PC-3 (cell line): ENCODE results near the gene YJU2. TPM values are rescaled to one million over a fixed set of nuclear protein-coding genes. Genes with fewer than 3 reads are reported as not detected.
"Not testable (repeated sequence)": the region's sequence is repeated elsewhere in the genome, so short reads cannot be mapped to it uniquely, and the experiment has no call there.

Source experiments
- ATAC-seq: fragments of 200-7000 bp; cut with Tn5 transposase; 2 replicates; pipeline ENCODE4 v1.9.1; 2020; ENCODE audit warnings: mild to moderate bottlenecking, moderate library complexity
- BruUV-seq: library from RNA; stranded (reverse); fragments of 400-500 nt; replicated peaks from 2 replicates; lab custom pipeline; 2021; lab: Mats Ljungman, UMichigan
- CTCF ChIA-PET: fragments of 300-600 bp; sonication (Branson Sonifier 250); formaldehyde crosslinking; loops from one replicate; lab custom pipeline; 2022; ENCODE audit warnings: antibody characterized with exemption; lab: Charles Lee
- POLR2A ChIA-PET: fragments of 300-600 bp; sonication (Branson Sonifier 250); formaldehyde crosslinking; loops from one replicate; lab custom pipeline; 2022; ENCODE audit warnings: antibody characterized with exemption; ENCODE audit not compliant: unreplicated experiment; lab: Charles Lee
- DNase-seq: peaks from one replicate; pipeline ENCODE4 v3.0.0-alpha.2; 2015
- H2AFZ ChIP-seq: fragments of 300-600 bp; sonication (generic); 2 replicates; pipeline ENCODE4 v1.6.0; 2016; ENCODE audit warnings: antibody characterized with exemption, low read length
- H3F3A ChIP-seq: fragments of 300-600 bp; sonication (generic); one replicate; pipeline ENCODE4 v1.6.0; 2017; ENCODE audit warnings: antibody characterized with exemption, low read length, control low read depth, mild to moderate bottlenecking; ENCODE audit not compliant: unreplicated experiment
- H3K27ac ChIP-seq: fragments of 300-600 bp; sonication (generic); 2 replicates; pipeline ENCODE4 v1.5.1; 2016; ENCODE audit warnings: mild to moderate bottlenecking, low read length
- H3K27me3 ChIP-seq: fragments of 300-600 bp; sonication (generic); 2 replicates; pipeline ENCODE4 v1.6.1; 2016; ENCODE audit warnings: low read length, mixed read lengths
- H3K36me3 ChIP-seq: fragments of 300-600 bp; sonication (generic); 2 replicates; pipeline ENCODE4 v1.6.1; 2016; ENCODE audit warnings: low read depth, mixed run types, low read length, mixed read lengths
- H3K4me1 ChIP-seq: fragments of 300-600 bp; sonication (generic); 2 replicates; pipeline ENCODE4 v1.5.1; 2016; ENCODE audit warnings: low read length; ENCODE audit not compliant: insufficient read depth
- H3K4me2 ChIP-seq: fragments of 300-600 bp; sonication (generic); 2 replicates; pipeline ENCODE4 v1.6.0; 2016; ENCODE audit warnings: low read length
- H3K4me3 ChIP-seq: fragments of 300-600 bp; sonication (generic); 2 replicates; pipeline ENCODE4 v1.5.1; 2016; ENCODE audit warnings: mild to moderate bottlenecking, low read length, mixed read lengths
- H3K79me2 ChIP-seq: fragments of 300-600 bp; sonication (generic); 2 replicates; pipeline ENCODE4 v1.6.1; 2017; ENCODE audit warnings: low read length, mixed read lengths
- H3K9ac ChIP-seq: fragments of 300-600 bp; sonication (generic); 2 replicates; pipeline ENCODE4 v1.6.0; 2016; ENCODE audit warnings: mild to moderate bottlenecking, low read length
- H3K9me2 ChIP-seq: fragments of 300-600 bp; sonication (generic); replicated peaks from 2 replicates; pipeline ENCODE4 v1.6.1; 2016; ENCODE audit warnings: mixed run types, low read length, mixed read lengths
- H3K9me3 ChIP-seq: fragments of 300-600 bp; sonication (generic); 2 replicates; pipeline ENCODE4 v1.6.1; 2016; ENCODE audit warnings: low read length, mixed read lengths
- H4K20me1 ChIP-seq: fragments of 300-600 bp; sonication (generic); 2 replicates; pipeline ENCODE4 v1.6.1; 2016; ENCODE audit warnings: low read length, mixed read lengths
- CTCF ChIP-seq: fragments of 300-600 bp; sonication (generic); conservative IDR thresholded peaks from 2 replicates; pipeline ENCODE4 v1.5.1; 2017; ENCODE audit warnings: antibody characterized with exemption, low read depth, mild to moderate bottlenecking, low read length
- EZH2 ChIP-seq: fragments of 300-600 bp; sonication (generic); IDR thresholded peaks from one replicate; pipeline ENCODE4 v1.6.1; 2017; ENCODE audit warnings: antibody characterized with exemption, mild to moderate bottlenecking, low read length; ENCODE audit not compliant: unreplicated experiment
- EZH2phosphoT487 ChIP-seq: fragments of 300-600 bp; sonication (generic); IDR thresholded peaks from 2 replicates; pipeline ENCODE4 v1.6.1; 2018; ENCODE audit warnings: mild to moderate bottlenecking, antibody characterized with exemption, low read length, borderline replicate concordance
- intact Hi-C: fragments of 100-400 bp; cut with micrococcal nuclease; formaldehyde crosslinking; loops from 2 replicates; pipeline ENCODE4 v1.9.0; 2023
- total RNA-seq: library from RNA; depleted of rRNA; stranded (reverse); fragments of >200 nt; gene quantifications from 2 replicates; pipeline ENCODE4 v1.2.3, GENCODE V29; 2014

The YJU2 gene
- total RNA-seq, 1 experiment from 2014 or later: 33.1 TPM

- no TSS peak for BruUV-seq
- Histone ChIP-seq H3K27me3 (0 out of 2 replicates have a peak, but pooled peaks cover 5% of the 10 kb centered on the region), H3K79me2 (no peaks in the 10 kb centered on the region), H3K27ac (no peak overlapping the region), H3K9me3 (no peaks in the 10 kb centered on the region), H3K4me2 (no peak overlapping the region), H4K20me1 (no peaks in the 10 kb centered on the region), H3K36me3 (no peaks in the 10 kb centered on the region), H2AFZ (no peak overlapping the region), H3K4me1 (peaks cover 7% of the 10 kb centered on the region; the same call in 1 of the 2 replicates), H3K4me3 (no peak overlapping the region), H3K9me2 (no peaks in the 10 kb centered on the region), H3F3A (no peaks in the 10 kb centered on the region), H3K9ac (no peak overlapping the region)
- ChIA-PET POLR2A (no interaction called here), CTCF (no interaction called here)
- ATAC-seq (no peak), DNase-seq (peak; percentile 48)
- TF ChIP-seq CTCF (peak; percentile 74), EZH2 (no peak)
- intact Hi-C loops: no loop called here
Observed at GRCh38 chr19:4233282-4233853, 13.5 kb upstream of the YJU2 start.

GRCh38 chr19:4234142-4234861 is 12.6 kb upstream of the YJU2 start:
- no peaks in the 10 kb centered on the region for H3K36me3 ChIP-seq
- POLR2A ChIA-PET: no interaction called here
- no peaks in the 10 kb centered on the region for H3K9me3 ChIP-seq
- H3K9ac ChIP-seq: no peak overlapping the region
- H3K4me3 ChIP-seq: no peak overlapping the region
- no peaks in the 10 kb centered on the region for H3K79me2 ChIP-seq
- H3K27ac ChIP-seq: no peak overlapping the region
- no peaks in the 10 kb centered on the region for H3K9me2 ChIP-seq
- no peak overlapping the region for H3K4me2 ChIP-seq
- no peaks in the 10 kb centered on the region for H4K20me1 ChIP-seq
- CTCF ChIA-PET: no interaction called here
- DNase-seq (no peak), ATAC-seq (no peak)
- H3K27me3 ChIP-seq: no peaks in the 10 kb centered on the region
- no TSS peak for BruUV-seq
- no peaks in the 10 kb centered on the region for H3F3A ChIP-seq
- no peak for TF ChIP-seq EZH2phosphoT487
- peaks cover 3% of the 10 kb centered on the region; the same call in 1 of the 2 replicates for H3K4me1 ChIP-seq
- intact Hi-C loops: no loop called here
- H2AFZ ChIP-seq: no peak overlapping the region

- Histone ChIP-seq H3K36me3 (no peaks in the 10 kb centered on the region), H3K4me3 (no peak overlapping the region), H3K9me2 (no peaks in the 10 kb centered on the region), H2AFZ (no peak overlapping the region), H3K4me1 (no peaks in the 10 kb centered on the region), H3K4me2 (no peak overlapping the region), H3K27ac (no peak overlapping the region), H3K79me2 (no peaks in the 10 kb centered on the region), H3F3A (no peaks in the 10 kb centered on the region), H3K9me3 (no peaks in the 10 kb centered on the region), H4K20me1 (no peaks in the 10 kb centered on the region), H3K9ac (no peak overlapping the region), H3K27me3 (no peaks in the 10 kb centered on the region)
- no peak for DNase-seq
- CTCF ChIA-PET: no interaction called here
- POLR2A ChIA-PET: no interaction called here
- TF ChIP-seq CTCF (no peak), EZH2phosphoT487 (no peak), EZH2 (no peak)
- intact Hi-C loops: no loop called here
- ATAC-seq: no peak
- BruUV-seq: no TSS peak
Observed at GRCh38 chr19:4234862-4235201, 12.0 kb upstream of the YJU2 start.

- H3F3A ChIP-seq, H3K79me2 ChIP-seq, ATAC-seq, H2AFZ ChIP-seq, intact Hi-C loops, CTCF ChIA-PET, H3K9me2 ChIP-seq, DNase-seq, POLR2A ChIA-PET, H3K27ac ChIP-seq, BruUV-seq, H3K27me3 ChIP-seq, H3K4me1 ChIP-seq, H4K20me1 ChIP-seq, H3K4me3 ChIP-seq, H3K36me3 ChIP-seq, H3K4me2 ChIP-seq, H3K9me3 ChIP-seq, H3K9ac ChIP-seq: not testable (repeated sequence)
Observed at GRCh38 chr19:4237510-4237909, 9.4 kb upstream of the YJU2 start.
